Epithelial cell of proximal tubule (primary cell): Measurements from ENCODE around the gene ANXA2. TPM values are rescaled to one million over a fixed set of nuclear protein-coding genes. Genes with fewer than 3 reads are reported as not detected.

Source experiments
- DNase-seq: peaks from one replicate; pipeline ENCODE4 v3.0.0-alpha.2; 2011; ENCODE audit warnings: low read depth
- H3K4me3 ChIP-seq: 2 replicates; pipeline ENCODE4 v1.5.1; 2011; ENCODE audit warnings: low read depth, mild to moderate bottlenecking, low read length
- total RNA-seq: library from RNA; depleted of rRNA; stranded (reverse); fragments of >200 nt; gene quantifications from 2 replicates; pipeline ENCODE4 v1.2.3, GENCODE V29; 2015
- TF ChIP-seq, protein P1 (sequence below): conservative IDR thresholded peaks from 2 replicates; pipeline ENCODE4 v1.5.1; 2012; ENCODE audit warnings: low read depth, mild to moderate bottlenecking, low read length

ANXA2 gene
- total RNA-seq, 1 donor from 2014 or later = 2,958 TPM

GRCh38 chr15:60382773-60383674, 14.8 kb downstream of the ANXA2 start:
- no peak overlapping the region for H3K4me3 ChIP-seq
- no peak for DNase-seq
- TF ChIP-seq, protein P1, sequence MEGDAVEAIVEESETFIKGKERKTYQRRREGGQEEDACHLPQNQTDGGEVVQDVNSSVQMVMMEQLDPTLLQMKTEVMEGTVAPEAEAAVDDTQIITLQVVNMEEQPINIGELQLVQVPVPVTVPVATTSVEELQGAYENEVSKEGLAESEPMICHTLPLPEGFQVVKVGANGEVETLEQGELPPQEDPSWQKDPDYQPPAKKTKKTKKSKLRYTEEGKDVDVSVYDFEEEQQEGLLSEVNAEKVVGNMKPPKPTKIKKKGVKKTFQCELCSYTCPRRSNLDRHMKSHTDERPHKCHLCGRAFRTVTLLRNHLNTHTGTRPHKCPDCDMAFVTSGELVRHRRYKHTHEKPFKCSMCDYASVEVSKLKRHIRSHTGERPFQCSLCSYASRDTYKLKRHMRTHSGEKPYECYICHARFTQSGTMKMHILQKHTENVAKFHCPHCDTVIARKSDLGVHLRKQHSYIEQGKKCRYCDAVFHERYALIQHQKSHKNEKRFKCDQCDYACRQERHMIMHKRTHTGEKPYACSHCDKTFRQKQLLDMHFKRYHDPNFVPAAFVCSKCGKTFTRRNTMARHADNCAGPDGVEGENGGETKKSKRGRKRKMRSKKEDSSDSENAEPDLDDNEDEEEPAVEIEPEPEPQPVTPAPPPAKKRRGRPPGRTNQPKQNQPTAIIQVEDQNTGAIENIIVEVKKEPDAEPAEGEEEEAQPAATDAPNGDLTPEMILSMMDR = no peak

- TF ChIP-seq, protein P1 = no peak
- DNase-seq = no peak
These were observed 16.5 kb downstream of the ANXA2 start for GRCh38 chr15:60381148-60381788.

DNA sequence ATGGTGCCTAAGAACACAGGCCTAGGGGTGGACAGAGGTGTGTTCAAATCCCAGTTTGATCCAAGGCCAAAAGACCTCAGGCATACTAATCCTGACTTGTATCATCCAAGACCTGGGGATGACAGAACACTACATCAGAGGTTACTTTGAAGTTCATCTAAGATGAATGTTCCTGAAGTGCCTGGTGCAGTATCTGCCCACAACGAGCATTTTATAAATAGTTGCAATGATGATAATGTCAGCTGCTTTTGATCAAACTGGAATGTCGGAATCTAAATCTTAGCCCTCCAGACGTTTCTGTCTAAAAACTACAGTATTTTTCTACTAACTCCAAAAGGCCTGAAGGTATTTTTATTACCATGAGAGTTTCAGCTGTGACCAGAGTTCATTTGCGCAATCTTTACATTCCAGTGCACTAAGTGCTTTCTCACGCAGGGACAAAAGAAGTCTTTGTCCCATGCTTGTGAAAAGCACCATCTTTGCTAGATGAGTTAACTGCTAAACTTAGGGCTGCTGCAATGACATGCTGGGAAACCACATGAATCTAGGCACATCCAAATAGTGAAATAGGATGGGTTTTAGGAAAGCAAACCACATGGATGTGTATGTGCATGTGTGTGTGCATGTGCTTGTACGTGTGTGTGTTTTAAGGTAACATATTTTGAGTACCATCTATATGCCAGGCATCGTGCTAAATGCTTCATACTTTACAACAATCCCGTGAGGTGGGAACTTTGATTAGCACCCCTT, 18.1 kb downstream of the ANXA2 start:
- H3K4me3 ChIP-seq = no peak overlapping the region
- no peak for DNase-seq
- TF ChIP-seq, protein P1 = no peak

More at GRCh38 chr15:60381148-60381788, 16.5 kb downstream of the ANXA2 start:
- no peak overlapping the region for H3K4me3 ChIP-seq

DNA sequence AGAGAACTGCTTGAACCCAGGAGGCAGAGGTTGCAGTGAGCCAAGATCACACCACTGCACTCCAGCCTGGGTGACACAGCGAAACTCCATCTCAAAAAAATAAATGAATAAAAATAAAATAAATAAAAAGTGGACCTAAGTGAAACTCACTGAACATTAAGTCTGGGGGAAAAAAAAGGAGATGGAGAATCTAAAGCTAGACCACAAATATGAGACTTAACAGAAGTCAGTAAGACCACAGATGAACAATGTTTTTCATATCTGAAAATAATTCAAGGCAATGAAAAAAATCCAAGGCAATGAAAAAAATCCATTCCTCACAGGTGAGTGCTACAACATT, 18.6 kb downstream of the ANXA2 start:
- DNase-seq = no peak
- TF ChIP-seq, protein P1 = no peak
- H3K4me3 ChIP-seq = no peak overlapping the region

GRCh38 chr15:60376677-60377095, 21.1 kb downstream of the ANXA2 start:
- no peak for DNase-seq
- H3K4me3 ChIP-seq = no peak overlapping the region
- TF ChIP-seq, protein P1 = no peak

- TF ChIP-seq, protein P1 = no peak
- no peak for DNase-seq
- H3K4me3 ChIP-seq = no peak overlapping the region
These were observed 22.5 kb downstream of the ANXA2 start for GRCh38 chr15:60375306-60375705.
